GM19023 (cell line): Measurements from ENCODE around the gene PTPN21.
"Not testable (repeated sequence)": the region's sequence is repeated elsewhere in the genome, so short reads cannot be mapped to it uniquely, and the experiment has no call there.

ENCODE experiments used
- ATAC-seq: cut with Tn5 transposase; IDR thresholded peaks from one replicate; pipeline ENCODE4 v1.9.1; 2021; ENCODE audit warnings: mild to moderate bottlenecking, moderate library complexity; ENCODE audit not compliant: unreplicated experiment

Gene PTPN21

GRCh38 chr14:88552876-88553275 is 1.9 kb downstream of the PTPN21 start:
- ATAC-seq: no peak

- ATAC-seq: no peak
Observed at GRCh38 chr14:88551980-88552431, 2.8 kb downstream of the PTPN21 start.

GRCh38 chr14:88551094-88551870 is 3.5 kb downstream of the PTPN21 start:
- no peak for ATAC-seq

GRCh38 chr14:88550078-88550477 is 4.7 kb downstream of the PTPN21 start:
- ATAC-seq: no peak

GRCh38 chr14:88547386-88547780 is 7.4 kb downstream of the PTPN21 start:
- ATAC-seq: no peak

GRCh38 chr14:88546621-88547385 is 8.0 kb downstream of the PTPN21 start:
- ATAC-seq: no peak

GRCh38 chr14:88545256-88545655 is 9.6 kb downstream of the PTPN21 start:
- ATAC-seq: no peak

GRCh38 chr14:88542857-88543795 is 11.7 kb downstream of the PTPN21 start:
- no peak for ATAC-seq

GRCh38 chr14:88541324-88541723 is 13.5 kb downstream of the PTPN21 start:
- ATAC-seq: no peak

- ATAC-seq: no peak
Observed at GRCh38 chr14:88535813-88536212, 19.0 kb downstream of the PTPN21 start.

GRCh38 chr14:88535149-88535548 is 19.7 kb downstream of the PTPN21 start:
- no peak for ATAC-seq

- no peak for ATAC-seq
Observed at GRCh38 chr14:88533064-88533602, 21.7 kb downstream of the PTPN21 start.

GRCh38 chr14:88529889-88530288 is 24.9 kb downstream of the PTPN21 start:
- not testable (repeated sequence) for ATAC-seq

GRCh38 chr14:88522393-88522792 is 32.4 kb downstream of the PTPN21 start:
- ATAC-seq: no peak

GRCh38 chr14:88521818-88522217 is 33.0 kb downstream of the PTPN21 start:
- no peak for ATAC-seq

GRCh38 chr14:88519907-88520306 is 34.9 kb downstream of the PTPN21 start:
- no peak for ATAC-seq

GRCh38 chr14:88518592-88519512 is 36.0 kb downstream of the PTPN21 start:
- ATAC-seq: no peak

GRCh38 chr14:88516861-88517357 is 37.9 kb downstream of the PTPN21 start:
- ATAC-seq: no peak

- ATAC-seq: no peak
Observed at GRCh38 chr14:88515499-88516221, 39.1 kb downstream of the PTPN21 start.
